Measurements from ENCODE around the gene SLC8A3.

The SLC8A3 gene

DNA sequence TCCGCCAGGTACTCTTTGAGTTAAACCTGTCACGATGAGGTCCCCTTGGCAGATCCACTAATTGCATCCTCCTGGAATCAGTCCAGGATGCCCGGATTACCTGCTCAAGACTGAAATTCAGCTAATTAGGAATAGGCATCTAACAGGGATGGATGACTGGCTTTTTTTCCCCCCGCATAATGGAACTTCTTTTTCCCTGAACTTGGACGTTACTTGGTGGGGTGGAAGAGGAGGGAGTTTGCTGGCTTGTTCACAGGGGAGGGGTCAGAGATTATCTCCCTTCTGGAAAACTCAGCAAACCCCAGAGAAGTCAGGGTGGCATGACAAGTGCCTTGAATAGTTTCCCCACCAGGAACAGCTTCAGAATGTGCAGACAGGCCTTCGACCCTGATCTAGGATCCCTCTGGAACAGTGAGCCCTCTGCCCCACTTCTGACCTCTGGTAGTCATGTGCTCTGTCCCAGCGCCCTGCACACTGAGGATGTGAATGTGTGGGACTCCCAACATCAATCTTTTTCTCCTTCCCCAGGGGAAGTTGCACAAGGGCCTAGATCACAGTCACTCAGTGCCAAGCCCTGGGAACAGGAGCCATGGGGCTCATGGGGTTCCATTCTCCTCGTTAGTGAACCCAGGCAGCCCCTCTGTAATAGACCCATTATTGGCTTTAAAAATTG lies 167.1 kb downstream of the SLC8A3 start:
- DNase-seq (ENCODE audit: low read depth): no peak

DNA sequence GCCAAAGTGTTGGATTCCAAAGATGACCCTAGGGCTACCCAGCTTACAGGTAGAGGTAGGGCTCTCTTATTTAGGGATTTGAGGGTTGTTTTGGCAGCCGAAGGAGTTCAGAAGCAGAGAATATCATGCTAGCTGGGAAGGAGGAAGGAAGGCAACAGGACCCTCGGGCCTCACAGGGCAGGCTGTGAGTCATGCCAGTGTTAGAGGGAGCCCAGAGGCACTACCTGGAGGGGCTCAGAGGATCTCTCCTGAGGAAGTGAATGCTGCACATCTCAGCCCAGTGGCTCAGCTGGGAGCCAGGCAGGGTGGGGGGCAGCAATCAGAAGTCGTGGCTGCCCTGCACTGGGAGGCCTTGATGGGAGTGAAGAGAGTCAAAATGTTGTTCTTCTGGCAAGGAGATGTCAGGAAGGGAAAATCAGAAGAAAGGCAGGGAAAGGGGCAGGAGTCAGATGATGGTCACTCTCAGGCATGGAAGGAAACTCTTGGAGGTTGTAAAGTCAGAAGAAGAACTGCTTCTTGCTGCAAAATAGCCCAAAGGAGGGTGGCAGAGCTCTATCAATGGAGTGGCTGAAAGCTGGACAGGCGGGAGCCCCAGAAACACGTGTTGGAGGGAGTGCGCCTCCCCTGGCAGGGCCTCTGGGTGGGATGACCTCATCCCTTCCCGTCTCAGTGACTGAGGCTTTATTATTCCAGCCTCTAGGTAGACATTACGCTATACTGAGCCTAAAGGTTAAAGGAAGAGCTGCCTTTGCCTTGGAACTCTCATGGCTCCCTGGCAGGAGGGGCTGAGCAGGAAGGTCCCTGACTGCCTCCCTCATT lies 168.2 kb downstream of the SLC8A3 start:
- DNase-seq (ENCODE audit: low read depth): no peak

DNA sequence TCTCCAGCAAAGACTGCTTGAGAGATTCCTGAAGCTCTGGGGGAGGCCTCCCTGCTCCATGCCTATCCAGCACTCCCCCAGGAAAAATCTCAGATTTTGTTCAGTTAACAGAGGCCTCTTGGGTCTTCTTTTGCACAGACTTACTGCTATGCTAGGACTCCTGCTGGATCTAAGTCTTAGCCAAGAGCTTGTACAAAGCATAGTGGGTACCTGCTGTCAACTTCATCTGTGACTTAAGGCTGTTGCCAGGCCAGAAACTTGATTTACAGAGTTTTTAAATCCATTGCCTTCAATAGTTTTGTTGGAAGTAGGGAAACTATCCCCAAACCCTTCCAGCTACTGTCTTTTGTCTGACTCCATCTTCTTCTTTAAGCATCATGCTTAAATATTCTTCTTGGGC lies 169.1 kb downstream of the SLC8A3 start:
- DNase-seq (ENCODE audit: low read depth): no peak

DNA sequence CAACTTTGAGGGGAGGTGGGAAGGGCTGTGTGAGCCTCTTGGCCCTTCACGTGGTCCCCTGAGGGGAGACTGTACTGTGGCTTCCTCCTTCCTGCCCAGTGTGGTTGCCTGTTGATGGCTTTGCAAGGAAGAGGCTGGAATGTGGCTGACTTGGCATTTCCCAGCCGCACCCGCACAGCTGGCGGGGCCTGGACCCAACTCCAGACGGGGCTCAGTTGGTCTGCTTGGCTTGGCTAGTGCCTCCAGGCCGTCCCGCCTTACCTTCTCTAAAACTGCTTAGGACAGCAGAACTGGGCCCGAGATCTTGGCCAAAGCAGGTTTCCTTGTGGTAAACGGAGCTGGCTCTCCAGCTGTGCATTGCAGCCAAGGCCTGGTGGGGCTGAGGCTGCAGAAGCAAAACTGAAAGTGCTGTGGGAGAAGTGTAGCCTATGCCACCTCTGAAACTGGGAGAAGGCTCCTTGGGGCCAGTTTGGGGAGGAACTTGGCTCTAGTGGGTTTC lies 170.0 kb downstream of the SLC8A3 start:
- DNase-seq (ENCODE audit: low read depth): no peak

DNA sequence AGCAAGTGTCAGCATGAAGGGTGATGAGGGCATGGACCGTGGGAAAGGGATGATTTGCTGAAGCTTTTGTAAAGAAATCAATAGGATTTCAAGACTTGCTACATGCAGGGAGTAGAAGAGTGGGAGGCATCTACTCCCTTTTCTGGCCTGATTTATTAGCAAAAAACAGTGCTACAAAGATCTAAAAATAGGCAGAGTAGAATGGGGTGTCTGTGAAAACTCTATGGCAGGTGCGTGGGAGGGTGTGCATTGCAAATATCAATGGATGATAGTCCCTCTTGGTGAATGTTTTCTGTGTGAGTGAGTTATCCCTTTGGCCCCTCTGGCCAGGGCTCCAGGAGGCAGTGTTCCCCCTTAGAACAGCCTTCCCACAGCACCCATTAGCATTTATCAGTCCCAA lies 170.5 kb downstream of the SLC8A3 start:
- DNase-seq (ENCODE audit: low read depth): no peak

DNA sequence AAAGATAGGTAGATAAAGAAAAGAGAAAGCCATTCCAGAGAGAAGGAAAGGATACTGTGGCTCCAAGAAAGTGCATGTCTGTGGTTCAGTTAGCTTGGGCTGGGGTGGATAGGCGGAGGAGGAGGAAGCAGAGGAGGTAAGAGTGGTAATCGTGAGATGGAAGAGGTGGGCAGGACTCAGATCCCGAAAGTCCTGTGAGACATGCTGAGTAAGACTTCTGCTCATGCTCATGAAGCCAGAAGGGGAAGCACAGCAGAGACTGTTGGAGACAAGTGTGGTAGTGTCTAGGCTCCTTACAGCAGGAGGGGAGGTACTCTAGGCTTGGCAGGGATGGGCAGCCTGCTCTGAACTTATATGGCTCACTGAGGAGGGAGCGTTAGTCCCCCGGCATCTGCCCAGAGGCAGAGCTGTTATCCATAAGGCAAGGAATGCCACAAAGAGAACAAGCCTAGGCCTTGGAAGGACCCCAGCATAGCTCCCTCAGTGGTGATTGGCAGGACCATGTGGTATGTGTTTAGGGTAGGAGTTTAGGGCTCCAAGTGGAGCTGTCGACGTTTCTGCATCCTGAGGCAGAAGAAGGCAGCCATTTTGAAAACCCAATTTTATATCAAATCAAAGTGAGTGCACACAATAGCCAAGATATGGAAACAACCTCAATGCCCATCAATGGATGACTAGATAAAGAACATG lies 174.2 kb downstream of the SLC8A3 start:
- DNase-seq (ENCODE audit: low read depth): no peak

DNA sequence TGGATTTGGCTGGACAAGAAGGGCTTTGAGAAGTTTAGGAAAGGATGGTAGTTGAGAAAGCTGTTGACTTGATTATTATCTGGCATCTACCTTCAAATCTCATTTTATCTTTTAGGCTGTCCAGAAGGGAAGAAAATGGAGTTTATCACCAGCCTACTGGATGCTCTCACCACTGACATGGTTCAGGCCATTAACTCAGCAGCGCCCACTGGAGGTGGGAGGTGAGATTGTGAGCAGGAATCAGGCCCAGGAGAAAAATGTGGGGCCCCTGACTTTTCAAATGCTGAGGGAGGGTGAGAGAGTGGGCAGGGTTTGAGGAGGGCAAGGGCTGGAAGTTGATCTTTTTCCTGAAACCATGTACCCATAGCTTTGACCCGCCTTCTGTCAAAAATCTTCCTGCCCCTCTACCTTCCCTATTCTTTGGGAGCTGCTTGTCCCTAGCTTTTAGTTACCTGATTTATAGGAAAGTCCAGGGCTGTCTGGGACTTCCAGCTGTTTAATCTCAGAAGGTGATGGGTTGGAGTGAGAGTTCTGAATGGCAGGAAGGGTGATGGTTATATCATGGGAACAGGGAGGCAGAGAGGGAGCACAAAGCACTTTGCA lies 175.4 kb downstream of the SLC8A3 start:
- no peak for DNase-seq (ENCODE audit: low read depth)

DNA sequence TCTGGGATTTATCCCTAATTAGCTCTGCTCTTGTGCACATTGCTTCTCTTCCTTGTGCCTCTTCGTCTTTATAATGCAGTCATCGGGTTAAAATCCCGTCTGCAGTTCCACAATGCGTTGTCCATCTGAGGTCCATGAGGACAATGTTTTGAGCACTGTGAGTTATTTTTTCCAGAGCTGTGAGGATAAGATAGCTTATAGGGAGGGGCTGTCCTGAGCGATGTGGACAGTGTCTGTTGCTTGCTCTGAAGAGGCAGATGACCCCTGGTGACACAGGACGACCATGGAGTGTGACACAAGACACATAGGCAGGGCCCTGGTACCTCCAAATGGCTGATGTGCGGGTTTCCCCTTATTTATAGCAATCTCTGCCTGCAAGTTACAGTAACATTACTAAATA lies 177.0 kb downstream of the SLC8A3 start:
- DNase-seq (ENCODE audit: low read depth): no peak

DNA sequence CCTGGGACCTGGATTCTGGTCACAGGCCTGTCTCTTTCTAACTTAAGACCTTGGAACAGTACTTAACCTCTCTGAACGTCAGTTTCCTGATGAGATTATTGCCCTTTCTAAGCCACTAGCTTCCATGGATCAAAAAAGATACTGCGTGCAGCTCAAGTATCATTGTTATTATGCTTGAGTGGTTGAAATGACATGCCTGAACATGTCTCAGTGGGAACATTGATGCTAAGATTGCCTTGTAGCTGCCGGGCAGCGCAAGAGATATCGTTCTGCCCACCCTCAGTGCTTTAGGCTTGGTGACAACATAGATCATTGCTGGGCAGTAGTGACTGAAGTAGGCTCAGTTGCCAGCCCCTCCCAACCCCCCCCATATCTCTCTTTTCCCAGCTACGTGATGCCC lies 177.7 kb downstream of the SLC8A3 start:
- no peak for DNase-seq (ENCODE audit: low read depth)

DNA sequence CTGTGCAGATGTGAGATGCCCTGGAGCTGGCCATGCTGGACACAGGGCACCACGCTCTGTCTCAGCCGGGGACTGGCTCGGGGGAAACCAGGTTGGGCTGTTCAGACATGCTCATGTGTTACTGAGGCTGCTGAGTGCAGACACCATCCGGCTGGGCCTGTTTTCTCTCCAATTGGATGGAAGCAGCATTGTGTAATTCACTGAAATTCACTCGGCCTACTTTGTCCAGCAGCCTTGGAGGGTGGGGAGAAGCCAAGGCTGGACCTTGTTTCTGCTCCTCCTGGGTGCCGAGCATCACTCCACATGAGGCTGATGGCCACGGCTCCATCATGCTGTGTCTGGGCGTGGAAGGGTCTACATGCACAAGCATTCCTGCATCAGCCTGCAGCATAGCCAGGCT lies 178.8 kb downstream of the SLC8A3 start:
- DNase-seq (ENCODE audit: low read depth): no peak

DNA sequence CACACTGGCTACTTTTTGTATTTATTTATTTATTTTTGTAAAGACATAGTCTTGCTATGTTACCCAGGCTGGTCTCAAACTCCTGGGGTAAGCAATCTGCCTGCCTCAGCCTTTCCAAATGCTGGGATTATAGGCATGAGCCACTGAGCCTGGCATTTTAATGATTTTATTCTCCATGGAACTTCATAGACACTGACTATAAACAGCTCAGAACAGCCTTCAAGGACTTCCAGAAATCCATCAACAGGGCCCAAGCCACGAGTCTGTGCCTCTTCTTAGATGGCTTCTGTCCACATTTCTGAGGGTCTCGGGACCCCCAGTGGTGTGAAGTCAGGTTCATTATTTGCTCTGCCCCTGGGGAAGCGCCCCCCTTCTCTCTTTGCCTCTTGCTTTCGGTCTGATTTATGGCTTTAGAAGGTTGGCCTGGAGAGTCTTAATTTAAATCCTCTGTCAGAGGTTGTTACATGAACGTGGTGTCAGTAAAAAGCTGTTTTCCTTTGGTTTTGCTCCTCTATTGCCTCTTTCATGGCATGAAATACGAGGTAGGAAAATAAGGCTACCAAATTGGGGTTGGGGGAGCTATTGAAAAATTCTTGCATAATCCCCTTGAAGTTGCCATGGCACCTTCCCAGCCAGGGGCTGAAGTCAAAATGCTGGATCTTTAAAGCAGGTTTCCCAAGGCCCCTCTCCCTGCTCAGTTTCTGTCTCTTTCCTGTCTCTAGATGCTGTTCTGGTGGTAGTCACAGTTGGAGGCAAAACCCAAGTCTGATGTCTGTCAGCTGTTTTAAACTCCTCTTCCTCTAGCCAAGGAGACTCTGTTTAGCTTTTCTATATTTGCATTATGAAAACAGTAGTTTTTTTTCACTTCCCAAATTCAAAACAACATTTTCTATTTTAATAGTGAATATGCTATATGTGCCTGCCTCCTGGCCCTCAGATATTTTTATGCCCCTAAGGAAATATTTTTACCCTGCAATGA lies 180.2 kb downstream of the SLC8A3 start:
- no peak for DNase-seq (ENCODE audit: low read depth)

DNA sequence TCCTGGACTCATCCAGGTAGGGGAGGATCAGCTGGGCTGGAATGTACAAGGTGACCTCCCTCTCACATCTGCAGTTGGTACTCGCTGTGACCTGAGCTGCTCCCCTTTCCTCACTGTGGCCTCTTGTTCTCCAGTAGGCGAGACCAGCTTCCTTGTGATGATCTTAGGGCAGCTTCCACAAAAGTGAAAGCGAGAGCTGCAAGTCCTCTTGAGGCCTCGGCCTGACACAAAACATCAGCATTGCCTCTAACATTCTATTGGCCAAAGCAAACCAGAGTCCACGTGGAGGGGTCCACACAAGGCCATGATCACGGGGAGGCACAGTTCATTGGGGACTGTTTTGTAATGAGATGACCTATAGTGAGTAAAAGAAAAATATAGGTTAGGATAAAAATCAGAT lies 182.1 kb downstream of the SLC8A3 start:
- no peak for DNase-seq (ENCODE audit: low read depth)

DNA sequence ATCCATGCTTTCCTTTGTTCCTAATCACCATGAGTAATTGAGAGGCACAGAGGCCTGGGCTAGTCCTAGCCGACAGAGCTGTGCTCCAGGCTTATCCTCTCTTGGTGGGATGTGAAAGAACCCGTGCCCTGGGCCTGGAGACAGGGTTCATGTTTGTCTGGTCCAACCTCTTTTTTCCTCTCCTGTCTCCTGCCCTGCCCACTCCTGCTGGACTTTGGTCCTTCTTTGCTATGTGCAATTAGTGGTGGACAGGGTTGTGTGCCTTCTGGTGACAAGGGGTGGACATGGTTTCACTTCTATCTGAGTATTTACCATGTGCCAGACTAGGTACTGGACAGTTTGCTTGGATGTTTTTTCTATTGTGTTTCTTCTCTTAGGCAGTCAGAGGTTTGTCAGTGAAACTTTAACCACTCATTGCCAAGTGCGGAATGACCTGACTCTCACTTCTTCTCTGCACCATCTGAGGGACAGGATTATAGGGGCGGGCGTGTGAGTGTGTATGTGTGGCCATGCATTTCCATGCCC lies 183.4 kb downstream of the SLC8A3 start:
- no peak for DNase-seq (ENCODE audit: low read depth)

DNA sequence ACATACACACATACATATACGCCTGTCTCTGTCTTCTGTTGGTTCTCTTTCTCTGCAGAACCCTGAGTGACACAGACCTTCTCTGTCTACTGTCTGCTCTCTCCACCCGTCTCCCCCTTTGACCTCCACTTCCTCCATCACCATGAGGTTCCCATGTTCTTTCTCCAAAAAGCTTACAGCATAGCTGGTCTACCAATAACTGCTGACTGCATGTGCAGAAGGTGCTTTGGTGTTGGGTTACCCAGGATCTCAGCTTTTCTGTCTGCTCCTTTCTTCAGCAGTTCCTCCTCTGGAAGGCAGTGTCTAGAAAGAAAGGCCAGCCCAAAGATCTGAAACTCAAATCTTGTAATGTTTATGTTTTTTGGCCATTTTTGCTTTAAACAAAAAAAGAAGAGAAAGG lies 184.0 kb downstream of the SLC8A3 start:
- DNase-seq (ENCODE audit: low read depth): no peak

DNA sequence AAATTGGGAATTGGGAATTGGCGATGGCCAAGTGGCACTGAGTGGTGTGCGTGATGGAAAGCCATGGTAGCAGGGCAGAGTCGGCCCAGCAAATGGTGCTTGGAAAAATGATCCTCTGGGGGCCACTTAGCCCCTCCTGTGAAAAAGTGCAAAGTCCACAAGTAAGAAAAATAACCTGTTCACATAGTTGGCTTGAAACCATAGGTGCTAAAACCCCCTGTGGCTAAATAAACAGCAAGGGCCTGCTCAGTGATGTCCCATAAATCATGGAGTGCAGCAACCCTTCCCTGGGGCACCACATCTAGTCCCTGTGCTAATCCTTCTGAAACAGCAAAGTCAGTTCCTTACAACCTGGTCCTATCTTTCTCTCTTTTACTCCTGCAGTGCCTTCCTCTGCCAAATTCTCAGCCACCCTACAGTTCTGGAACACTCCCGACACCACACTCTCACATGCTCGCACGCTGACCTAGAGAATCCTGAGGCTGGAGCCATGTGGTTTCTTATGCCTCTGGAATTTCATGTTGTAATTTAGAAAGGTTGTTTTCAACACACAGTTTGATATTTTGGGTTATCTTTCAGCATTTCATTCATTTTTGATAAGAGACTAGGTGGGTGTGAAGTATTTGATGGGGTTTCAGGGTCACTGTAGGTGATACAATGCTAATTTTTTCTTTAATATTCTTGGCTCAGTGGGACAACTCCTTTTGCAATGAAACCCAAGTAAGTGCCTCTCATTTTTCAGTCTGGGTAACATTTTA lies 186.0 kb downstream of the SLC8A3 start:
- DNase-seq (ENCODE audit: low read depth): no peak

DNA sequence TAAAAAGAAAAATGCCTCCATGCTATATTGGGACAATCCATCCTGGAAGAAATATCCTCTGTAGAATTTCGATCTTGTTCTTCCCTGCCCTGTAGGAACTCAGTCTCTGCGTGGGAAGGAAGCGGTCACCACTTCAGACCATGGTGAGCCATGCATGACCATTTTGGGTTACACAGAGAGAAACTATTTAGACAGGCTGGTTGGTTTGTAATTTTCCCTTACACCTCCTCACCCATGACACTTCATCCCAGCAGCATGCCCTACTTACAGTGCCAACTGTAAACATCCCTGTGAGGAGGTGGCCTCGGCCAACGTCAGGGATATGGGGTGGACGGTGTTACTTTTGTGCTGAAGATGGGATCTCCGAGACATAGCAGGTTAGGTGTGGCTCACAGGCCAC lies 188.2 kb downstream of the SLC8A3 start:
- no peak for DNase-seq (ENCODE audit: low read depth)

DNA sequence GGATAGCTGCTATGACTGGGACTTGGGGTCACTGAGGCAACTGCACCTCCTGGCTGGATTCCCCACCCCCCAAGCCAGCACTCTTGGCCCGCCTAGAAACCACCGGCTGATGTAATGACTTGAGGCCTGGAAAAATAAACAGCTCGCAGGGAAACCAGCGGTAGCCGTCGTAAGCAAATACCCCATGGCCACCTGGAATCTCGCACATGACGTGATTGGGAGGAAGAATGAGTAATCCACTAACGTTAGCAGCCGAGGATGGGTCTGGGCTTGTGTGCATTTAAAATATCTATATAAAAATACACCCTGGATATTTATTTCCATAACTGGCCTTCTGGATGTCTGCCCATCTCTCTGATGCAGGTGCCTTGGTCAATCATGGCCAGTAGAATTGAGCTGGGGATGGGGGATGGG lies 189.5 kb downstream of the SLC8A3 start:
- DNase-seq (ENCODE audit: low read depth): no peak

DNA sequence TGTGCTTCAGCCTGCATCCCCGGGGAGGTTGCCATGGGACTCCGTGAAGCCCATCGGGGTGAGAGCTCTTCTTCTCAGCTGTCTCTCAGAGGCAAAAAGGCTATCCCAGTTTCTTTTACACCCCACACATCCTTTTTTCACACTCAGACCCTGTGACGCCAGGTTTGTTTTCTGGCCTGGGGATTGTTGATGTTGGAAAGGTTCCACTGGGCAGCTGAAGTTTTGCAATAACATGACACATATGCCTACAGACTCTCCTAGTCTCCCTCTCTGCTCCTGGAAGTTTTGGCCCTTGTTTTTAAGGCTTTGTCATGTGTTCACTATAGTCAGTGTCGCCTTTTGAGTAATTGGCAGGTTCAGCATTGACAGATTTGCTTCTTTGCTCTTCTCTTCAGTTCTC lies 190.9 kb downstream of the SLC8A3 start:
- DNase-seq (ENCODE audit: low read depth): no peak

DNA sequence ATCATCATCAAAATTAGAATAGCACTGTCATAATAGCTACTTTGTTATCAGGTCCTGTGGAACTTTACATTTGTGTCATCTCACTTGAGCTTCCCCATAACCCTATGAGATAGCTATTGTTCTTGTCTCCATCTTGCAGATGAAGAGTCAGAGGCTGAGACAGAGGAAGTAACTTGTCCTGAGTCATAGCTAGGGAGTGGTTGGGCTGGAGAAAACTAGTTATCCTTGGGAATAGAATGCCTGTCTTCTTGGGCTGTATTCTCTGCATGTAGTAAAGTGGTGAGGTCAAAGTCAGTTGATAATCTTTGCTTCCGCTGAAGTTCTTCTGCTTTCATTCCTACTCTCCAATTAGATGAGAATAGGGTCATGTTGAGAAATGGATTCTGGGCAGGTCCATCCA lies 192.5 kb downstream of the SLC8A3 start:
- no peak for DNase-seq (ENCODE audit: low read depth)
